Heart right ventricle (tissue), 16 donors: ENCODE data around the gene PARK7. TPM values are rescaled to one million over a fixed set of nuclear protein-coding genes. Genes with fewer than 3 reads are reported as not detected.

Source experiments
- ATAC-seq, 8 donors: fragments of 200-7000 bp; cut with Tn5 transposase; one replicate each; pipeline ENCODE4 v1.9.1; 2020; ENCODE audit warnings: mild to moderate bottlenecking in 8 of 8, moderate library complexity in 8 of 8, moderate number of reproducible peaks in 1 of 8
- DNase-seq, 2 donors: peaks; one replicate each; pipeline ENCODE4 v3.0.0-alpha.2; 2020
- H3K27ac ChIP-seq, 10 donors: fragments of 200-600 bp; sonication (generic) in 2 of 10; one replicate each; pipeline versions ENCODE4 v1.5.0 to v1.8.0; 2020 to 2022; ENCODE audit warnings: mild to moderate bottlenecking in 3 of 10
- H3K27me3 ChIP-seq, 7 donors: fragments of 200-600 bp; one replicate each; pipeline ENCODE4 v1.8.0; 2021 to 2022; ENCODE audit warnings: mild to moderate bottlenecking in 2 of 7
- H3K36me3 ChIP-seq, 9 donors: fragments of 200-600 bp; sonication (generic) in 1 of 9; one replicate each; pipeline versions ENCODE4 v1.5.0 to v1.8.0; 2020 to 2022; ENCODE audit warnings: mild to moderate bottlenecking in 2 of 9
- H3K4me1 ChIP-seq, 9 donors: fragments of 200-600 bp; sonication (generic) in 1 of 9; one replicate each; pipeline versions ENCODE4 v1.5.0 to v1.8.0; 2020 to 2022; ENCODE audit warnings: mild to moderate bottlenecking in 4 of 9
- H3K4me3 ChIP-seq, 10 donors: fragments of 200-600 bp; sonication (generic) in 2 of 10; one replicate each; pipeline versions ENCODE4 v1.5.0 to v1.8.0; 2020 to 2022; ENCODE audit warnings: mild to moderate bottlenecking in 7 of 10, moderate library complexity in 2 of 10
- H3K9me3 ChIP-seq, 11 donors: fragments of 200-600 bp in 10 of 11; sonication (generic) in 2 of 11; one replicate each; pipeline versions ENCODE4 v1.5.0 to v1.8.0; 2013 to 2022; ENCODE audit warnings: mild to moderate bottlenecking in 2 of 11, control low read depth in 1 of 11, moderate library complexity in 1 of 11
- WGBS, 2 donors: extraction: QIAGEN DNeasy Blood & Tissue Kit; methylation state at CpG; one replicate each; pipeline ENCODE4 v1.1.7; 2013; ENCODE audit warnings: inconsistent platforms in 1 of 2; 5-methylcytosine and 5-hydroxymethylcytosine counted together
- intact Hi-C, 10 donors: fragments of 100-400 bp; cut with DNase I; formaldehyde crosslinking; loops; one replicate each; pipeline versions ENCODE4 v1.11.1 to v1.14.2; 2022
- polyA plus RNA-seq, 2 donors: library from polyadenylated mRNA; stranded (reverse); fragments of 200-250 nt; gene quantifications; one replicate each; pipeline ENCODE4 v1.2.3, GENCODE V29; 2013
- total RNA-seq, 10 donors: library from RNA; stranded (reverse); fragmentation: NEBNext Ultra II Directional in 3 of 10; extraction: Animal tissue kit (Norgen Biotek cat#: 25700) in 3 of 10; gene quantifications; one replicate each; pipeline versions ENCODE4 v1.2.1 to v1.2.4, GENCODE V29; 2021 to 2023
- TF ChIP-seq, protein P1 (sequence below), 9 donors: fragments of 200-600 bp; sonication (generic) in 2 of 9; IDR thresholded peaks; one replicate each; pipeline versions ENCODE4 v1.5.0 to v1.8.0; 2021 to 2022; ENCODE audit warnings: antibody characterized with exemption in 9 of 9, mild to moderate bottlenecking in 5 of 9, moderate library complexity in 1 of 9
- donor health status: Arrhythmogenic right ventricular cardiomyopathy.
- donor health status: ischemic (EF 13 %, LVEDD 7.1; RV severe dilation, severe dysfunction).
- donor health status: healthy with polysubstance abuse.
- donor health status: DM: no; HTN: yes; CAD: no.
- donor health status: DM: no; HTN: no; CAD: no.
- donor health status: ischemic (EF 25% LVEDD 6.9; RV normal size, moderate dysfunction).
- donor health status: ischemic (EF 25% LVEDD 5.7; RV mildly dilated, moderate dysfunction).
- donor health status: healthy.
- donor health status: DM: yes; HTN: yes; CAD: no.
- donor health status: Ischemic cardiomyopathy.
- donor health status: ischemic (EF 35%, LVEDD 5.7; RV mildly dilated, moderate dysfunction).
- donor health status: nonischemic (EF 11% LVEDD 7.7; RV severe dilation, severe dysfunction).
- donor health status: DM: yes; HTN: yes; CAD: no.
- donor health status: PGD.
- donor health status: ischemic (EF 29% LVEDD 5.4; RV normal size, mild dysfunction).
- donor health status: nonischemic (EF 23%, LVEDD 6.1; RV moderate dilation, normal function).

PARK7 gene
- total and polyA plus RNA-seq, 12 donors = 322 to 462 (median 353) TPM

DNA sequence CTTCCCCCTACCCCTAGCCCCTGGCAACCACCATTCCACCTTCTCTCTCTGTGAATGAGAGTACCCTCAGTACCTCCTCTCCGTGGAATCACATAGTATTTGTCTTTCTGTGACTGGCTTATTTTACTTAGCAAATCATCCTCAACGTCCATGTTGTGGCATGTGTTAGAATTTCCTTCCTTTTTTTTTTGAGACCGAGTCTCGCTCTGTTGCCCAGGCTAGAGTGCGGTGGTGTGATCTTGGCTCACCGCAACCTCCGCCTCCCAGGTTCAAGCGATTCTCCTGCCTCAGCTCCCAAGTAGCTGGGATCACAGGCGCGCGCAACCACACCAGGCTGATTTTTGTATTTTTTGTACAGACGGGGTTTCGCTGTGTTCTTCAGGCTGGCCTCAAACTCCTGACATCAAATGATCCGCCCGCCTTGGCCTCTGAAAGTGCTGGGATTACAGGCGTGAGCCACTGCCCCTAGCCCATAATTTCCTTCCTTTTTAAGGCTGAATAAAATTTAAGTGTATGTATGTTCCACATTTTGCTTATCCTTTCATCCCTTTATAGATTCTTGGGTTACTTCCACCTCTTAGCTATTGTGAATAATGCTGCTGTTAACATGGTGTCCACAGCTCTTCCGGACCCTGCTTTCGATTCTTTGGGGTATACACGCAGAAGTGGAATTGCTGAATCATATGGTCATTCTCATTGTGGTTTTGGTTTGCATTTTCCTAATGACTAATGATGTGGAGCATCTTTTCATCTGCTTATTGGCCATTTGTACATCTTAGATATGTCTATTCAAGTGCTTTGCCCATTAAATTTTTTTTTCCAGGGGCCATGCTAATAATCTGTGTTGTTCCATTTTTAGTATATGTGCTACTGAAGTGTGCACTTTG is 32.3 kb downstream of the PARK7 start:
- 90 to 91% methylated on average over 19 of the region's 19 CpGs for WGBS, 2 donors
- ATAC-seq (no peak), DNase-seq (no peak)
- Histone ChIP-seq H3K27me3 (no peaks in the 10 kb centered on the region), H3K4me3 (no peak overlapping the region), H3K4me1 (no peaks in the 10 kb centered on the region), H3K27ac (no peak overlapping the region), H3K9me3 (no peaks in the 10 kb centered on the region), H3K36me3 (no peaks in the 10 kb centered on the region)
- TF ChIP-seq, protein P1, sequence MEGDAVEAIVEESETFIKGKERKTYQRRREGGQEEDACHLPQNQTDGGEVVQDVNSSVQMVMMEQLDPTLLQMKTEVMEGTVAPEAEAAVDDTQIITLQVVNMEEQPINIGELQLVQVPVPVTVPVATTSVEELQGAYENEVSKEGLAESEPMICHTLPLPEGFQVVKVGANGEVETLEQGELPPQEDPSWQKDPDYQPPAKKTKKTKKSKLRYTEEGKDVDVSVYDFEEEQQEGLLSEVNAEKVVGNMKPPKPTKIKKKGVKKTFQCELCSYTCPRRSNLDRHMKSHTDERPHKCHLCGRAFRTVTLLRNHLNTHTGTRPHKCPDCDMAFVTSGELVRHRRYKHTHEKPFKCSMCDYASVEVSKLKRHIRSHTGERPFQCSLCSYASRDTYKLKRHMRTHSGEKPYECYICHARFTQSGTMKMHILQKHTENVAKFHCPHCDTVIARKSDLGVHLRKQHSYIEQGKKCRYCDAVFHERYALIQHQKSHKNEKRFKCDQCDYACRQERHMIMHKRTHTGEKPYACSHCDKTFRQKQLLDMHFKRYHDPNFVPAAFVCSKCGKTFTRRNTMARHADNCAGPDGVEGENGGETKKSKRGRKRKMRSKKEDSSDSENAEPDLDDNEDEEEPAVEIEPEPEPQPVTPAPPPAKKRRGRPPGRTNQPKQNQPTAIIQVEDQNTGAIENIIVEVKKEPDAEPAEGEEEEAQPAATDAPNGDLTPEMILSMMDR (IDR thresholded peaks at IDR 0.05) = no peak
- intact Hi-C loops = no loop called here

DNA sequence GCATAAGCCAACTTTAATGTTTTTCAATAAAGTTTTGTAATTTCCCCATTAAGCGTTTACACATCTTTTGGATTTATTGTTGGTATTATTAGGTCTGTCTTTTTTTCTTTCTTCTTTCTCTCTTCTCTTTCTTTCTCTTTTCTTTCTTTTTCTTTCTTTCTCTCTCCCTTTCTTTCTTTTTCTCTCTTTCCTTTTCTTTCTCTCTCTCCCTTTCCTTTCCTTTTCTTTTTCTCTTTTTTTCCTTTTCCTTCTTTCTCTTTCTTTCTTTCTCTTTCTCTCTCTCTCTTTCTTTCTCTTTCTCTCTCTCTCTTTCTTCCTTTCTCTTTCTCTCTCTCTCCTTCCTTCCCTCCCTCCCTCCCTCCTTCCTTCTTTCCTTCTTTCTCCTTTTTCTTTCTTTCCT is 33.3 kb downstream of the PARK7 start:
- DNase-seq (no peak), ATAC-seq (no peak)
- H3K9me3 ChIP-seq = no peaks in the 10 kb centered on the region
- 96 to 100% methylated on average over 1 of the region's 1 CpG for WGBS, 2 donors
- no peaks in the 10 kb centered on the region for H3K27me3 ChIP-seq
- no peak overlapping the region for H3K4me3 ChIP-seq
- no peaks in the 10 kb centered on the region for H3K4me1 ChIP-seq
- intact Hi-C loops = no loop called here
- H3K36me3 ChIP-seq = no peaks in the 10 kb centered on the region
- TF ChIP-seq, protein P1 (IDR thresholded peaks at IDR 0.05) = no peak
- H3K27ac ChIP-seq = no peak overlapping the region

DNA sequence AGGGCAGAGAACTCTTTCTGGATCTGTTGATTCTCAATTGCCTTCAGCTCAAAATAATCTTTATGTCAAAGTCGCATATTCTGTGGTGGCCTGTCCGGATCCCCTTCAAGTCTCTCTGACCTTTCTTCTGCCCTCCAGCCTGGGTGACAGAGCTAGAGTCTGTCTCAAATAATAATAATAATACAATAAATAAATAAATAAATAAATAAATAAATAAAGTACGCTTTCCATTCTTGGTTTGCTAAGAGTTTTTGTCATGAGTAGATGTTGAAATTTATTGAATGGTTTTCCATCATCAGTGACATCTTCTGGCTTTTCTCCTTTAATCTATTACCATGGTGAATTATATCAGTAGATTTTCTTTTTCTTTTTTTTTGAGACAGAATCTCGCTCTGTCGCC is 33.9 kb downstream of the PARK7 start:
- no peak for ATAC-seq
- Histone ChIP-seq H3K27me3 (no peaks in the 10 kb centered on the region), H3K9me3 (no peaks in the 10 kb centered on the region), H3K27ac (no peak overlapping the region), H3K4me1 (no peaks in the 10 kb centered on the region), H3K4me3 (no peak overlapping the region), H3K36me3 (no peaks in the 10 kb centered on the region)
- WGBS, 2 donors = 97% methylated on average over 5 of the region's 5 CpGs
- intact Hi-C loops = no loop called here
- TF ChIP-seq, protein P1 (IDR thresholded peaks at IDR 0.05) = no peak
- no peak for DNase-seq

GRCh38 chr1:8002329-8002910 is 40.9 kb downstream of the PARK7 start:
- intact Hi-C loops = no loop called here
- Histone ChIP-seq H3K4me3 (no peak overlapping the region), H3K36me3 (peaks cover 0 to 4% (median 0%) of the 10 kb centered on the region in 9 donors), H3K27me3 (no peaks in the 10 kb centered on the region), H3K27ac (no peak overlapping the region), H3K9me3 (no peaks in the 10 kb centered on the region), H3K4me1 (peaks cover 4 to 25% (median 21%) of the 10 kb centered on the region in 9 donors)
- no peak for DNase-seq
- TF ChIP-seq, protein P1 (IDR thresholded peaks at IDR 0.05) = no peak
- ATAC-seq = no peak
- WGBS, 2 donors = 96 to 97% methylated on average over 6 of the region's 6 CpGs
